HFF-Myc (cell line): ENCODE measurements around the gene AEBP2.

Experiments
- DNase-seq: peaks from one replicate; pipeline ENCODE4 v3.0.0-alpha.2; 2011; ENCODE audit warnings: low read depth; ENCODE audit errors: extremely low read depth
- H3K4me3 ChIP-seq: replicated peaks from 2 replicates; pipeline ENCODE4 v1.5.1; 2011; ENCODE audit warnings: low read depth, mild to moderate bottlenecking, control low read depth, low read length
- TF ChIP-seq, protein P1 (sequence below): IDR thresholded peaks from 2 replicates; pipeline ENCODE4 v1.5.1; 2012; ENCODE audit warnings: mild to moderate bottlenecking, low read depth, low read length, control low read depth; ENCODE audit errors: missing control alignments

Gene AEBP2

DNA sequence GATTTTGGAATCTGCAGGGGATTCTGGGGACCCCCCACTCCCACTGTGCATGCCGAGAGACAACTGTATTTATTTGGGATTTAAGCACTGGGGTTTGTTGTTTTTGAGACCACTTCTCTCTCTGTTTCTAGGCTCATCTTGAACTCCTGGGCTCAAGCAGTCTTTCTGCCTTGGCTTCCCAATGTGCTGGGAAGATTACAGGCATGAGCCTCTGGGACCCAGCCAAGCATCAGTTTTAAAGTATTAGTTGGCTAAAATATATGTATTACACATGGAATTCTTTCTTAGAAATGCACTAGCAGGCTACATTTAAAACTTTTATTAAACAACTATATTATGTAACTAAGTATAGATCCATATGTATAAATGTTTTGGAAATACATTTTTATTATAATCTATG, 78.3 kb downstream of the AEBP2 start:
- no peak for DNase-seq
- H3K4me3 ChIP-seq: no peak overlapping the region
- TF ChIP-seq, protein P1, sequence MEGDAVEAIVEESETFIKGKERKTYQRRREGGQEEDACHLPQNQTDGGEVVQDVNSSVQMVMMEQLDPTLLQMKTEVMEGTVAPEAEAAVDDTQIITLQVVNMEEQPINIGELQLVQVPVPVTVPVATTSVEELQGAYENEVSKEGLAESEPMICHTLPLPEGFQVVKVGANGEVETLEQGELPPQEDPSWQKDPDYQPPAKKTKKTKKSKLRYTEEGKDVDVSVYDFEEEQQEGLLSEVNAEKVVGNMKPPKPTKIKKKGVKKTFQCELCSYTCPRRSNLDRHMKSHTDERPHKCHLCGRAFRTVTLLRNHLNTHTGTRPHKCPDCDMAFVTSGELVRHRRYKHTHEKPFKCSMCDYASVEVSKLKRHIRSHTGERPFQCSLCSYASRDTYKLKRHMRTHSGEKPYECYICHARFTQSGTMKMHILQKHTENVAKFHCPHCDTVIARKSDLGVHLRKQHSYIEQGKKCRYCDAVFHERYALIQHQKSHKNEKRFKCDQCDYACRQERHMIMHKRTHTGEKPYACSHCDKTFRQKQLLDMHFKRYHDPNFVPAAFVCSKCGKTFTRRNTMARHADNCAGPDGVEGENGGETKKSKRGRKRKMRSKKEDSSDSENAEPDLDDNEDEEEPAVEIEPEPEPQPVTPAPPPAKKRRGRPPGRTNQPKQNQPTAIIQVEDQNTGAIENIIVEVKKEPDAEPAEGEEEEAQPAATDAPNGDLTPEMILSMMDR: no peak

DNA sequence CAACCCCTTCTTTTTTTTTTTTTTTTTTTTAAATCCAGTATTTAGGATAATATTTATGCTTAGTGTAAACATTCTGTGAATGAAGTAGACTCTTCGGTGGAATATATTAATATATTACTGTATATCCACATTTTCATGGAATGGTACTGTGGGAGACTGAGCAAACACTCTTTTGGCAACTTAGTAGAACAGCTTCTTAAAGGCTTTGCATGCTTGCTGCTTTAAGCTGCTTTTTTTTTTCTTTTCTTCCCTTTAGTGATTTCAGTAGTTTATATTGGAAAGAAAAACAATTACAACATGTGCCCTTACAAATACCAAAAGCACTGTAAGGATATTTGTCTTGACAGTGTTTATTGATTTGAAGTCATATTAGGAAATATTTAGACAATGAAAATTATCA, 78.9 kb downstream of the AEBP2 start:
- no peak overlapping the region for H3K4me3 ChIP-seq
- TF ChIP-seq, protein P1: no peak
- no peak for DNase-seq

GRCh38 chr12:19520646-19521415, 81.5 kb downstream of the AEBP2 start:
- TF ChIP-seq, protein P1: no peak
- no peak for DNase-seq
- no peak overlapping the region for H3K4me3 ChIP-seq

- no peak for DNase-seq
- H3K4me3 ChIP-seq: no peak overlapping the region
- TF ChIP-seq, protein P1: no peak
Observed at GRCh38 chr12:19525274-19525673, 86.0 kb downstream of the AEBP2 start.

GRCh38 chr12:19527866-19528265, 88.6 kb downstream of the AEBP2 start:
- TF ChIP-seq, protein P1: no peak
- no peak overlapping the region for H3K4me3 ChIP-seq

DNA sequence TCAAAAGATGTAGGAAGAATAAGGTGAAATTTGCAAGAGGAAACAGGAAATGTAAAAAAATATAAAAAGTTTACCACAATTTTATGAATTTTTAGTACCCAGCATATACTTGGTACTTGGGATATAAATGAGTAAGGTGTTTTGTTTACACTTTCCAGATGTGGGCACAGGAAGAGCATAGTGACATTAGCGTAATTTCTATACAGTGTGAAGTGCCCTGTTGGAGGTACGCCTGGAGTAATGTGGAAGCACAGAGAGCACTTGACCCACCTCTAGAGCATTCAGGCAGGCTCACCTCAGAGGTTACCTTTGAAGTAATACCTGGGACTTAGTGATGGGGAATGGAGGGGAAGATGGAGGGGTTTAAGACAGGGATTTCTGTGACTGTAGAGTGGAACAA, 89.5 kb downstream of the AEBP2 start:
- no peak for DNase-seq
- H3K4me3 ChIP-seq: no peak overlapping the region
- TF ChIP-seq, protein P1: no peak

More at GRCh38 chr12:19527866-19528265, 88.6 kb downstream of the AEBP2 start:
- no peak for DNase-seq
